IMR-90 (cell line): ENCODE results near the gene MAP2K2. TPM values are rescaled to one million over a fixed set of nuclear protein-coding genes. Genes with fewer than 3 reads are reported as not detected.
A peak's percentile ranks its signal among the peaks of the same experiment; 100 is the strongest.

Source experiments
- ATAC-seq: fragments of 200-7000 bp; cut with Tn5 transposase; 2 replicates; pipeline ENCODE4 v1.9.1; 2020; ENCODE audit warnings: low read depth, mild to moderate bottlenecking, moderate library complexity
- BruUV-seq: library from RNA; stranded (reverse); fragments of 400-500 nt; replicated peaks from 2 replicates; lab custom pipeline; 2021; lab: Mats Ljungman, UMichigan
- CTCF ChIA-PET: fragments of 300-600 bp; formaldehyde crosslinking; extraction: SDS; loops from one replicate; lab custom pipeline; 2021; ENCODE audit warnings: antibody characterized with exemption; lab: Yijun Ruan, JAX
- POLR2A ChIA-PET: fragments of 300-600 bp; sonication (Branson Sonifier 250); formaldehyde crosslinking; loops from one replicate; lab custom pipeline; 2022; ENCODE audit warnings: antibody characterized with exemption; ENCODE audit not compliant: unreplicated experiment; lab: Charles Lee
- DNase-seq: peaks from one replicate; pipeline ENCODE4 v3.0.0; 2013
- H2AFZ ChIP-seq: replicated peaks from 2 replicates; pipeline ENCODE3; 2013; ENCODE audit warnings: low read length, mild to moderate bottlenecking; ENCODE audit not compliant: poor library complexity
- H2AK5ac ChIP-seq: 2 replicates; pipeline ENCODE4 v1.6.1; 2013; ENCODE audit warnings: low read depth, low read length, inconsistent platforms
- H2AK9ac ChIP-seq: replicated peaks from 2 replicates; pipeline ENCODE3; 2013; ENCODE audit warnings: mild to moderate bottlenecking, low read depth, low read length, moderate library complexity; ENCODE audit not compliant: poor library complexity
- H2BK120ac ChIP-seq: 2 replicates; pipeline ENCODE4 v1.6.1; 2013; ENCODE audit warnings: low read depth, low read length, inconsistent platforms
- H2BK15ac ChIP-seq: 3 replicates; pipeline ENCODE4 v1.6.1; 2013; ENCODE audit warnings: low read depth, low read length, inconsistent platforms
- H2BK20ac ChIP-seq: 2 replicates; pipeline ENCODE4 v1.6.1; 2013; ENCODE audit warnings: low read depth, mild to moderate bottlenecking, inconsistent platforms, low read length, moderate library complexity
- H2BK5ac ChIP-seq: 2 replicates; pipeline ENCODE4 v1.6.1; 2013; ENCODE audit warnings: mild to moderate bottlenecking, low read depth, low read length, inconsistent platforms; ENCODE audit not compliant: poor library complexity, severe bottlenecking
- H3K14ac ChIP-seq: replicated peaks from 2 replicates; pipeline ENCODE4 v1.6.1; 2013; ENCODE audit warnings: low read depth, low read length, inconsistent platforms
- H3K18ac ChIP-seq: 2 replicates; pipeline ENCODE4 v1.6.1; 2013; ENCODE audit warnings: low read depth, low read length, control low read depth
- H3K23ac ChIP-seq: 2 replicates; pipeline ENCODE4 v1.6.1; 2013; ENCODE audit warnings: low read depth, low read length, inconsistent platforms
- H3K27ac ChIP-seq: 2 replicates; pipeline ENCODE4 v1.5.1; 2013; ENCODE audit warnings: mild to moderate bottlenecking, control low read depth, low read length; ENCODE audit not compliant: insufficient read depth
- H3K27me3 ChIP-seq: 2 replicates; pipeline ENCODE4 v1.6.1; 2013; ENCODE audit warnings: low read length; ENCODE audit not compliant: control insufficient read depth, insufficient read depth
- H3K36me3 ChIP-seq: 2 replicates; pipeline ENCODE4 v1.6.1; 2013; ENCODE audit warnings: low read length, mixed read lengths; ENCODE audit not compliant: control insufficient read depth, insufficient read depth
- H3K4ac ChIP-seq: 2 replicates; pipeline ENCODE4 v1.6.1; 2013; ENCODE audit warnings: low read depth, low read length, inconsistent platforms
- H3K4me1 ChIP-seq: 2 replicates; pipeline ENCODE4 v1.6.1; 2013; ENCODE audit warnings: low read length, mixed read lengths; ENCODE audit not compliant: control insufficient read depth, insufficient read depth
- H3K4me2 ChIP-seq: 2 replicates; pipeline ENCODE4 v1.6.1; 2013; ENCODE audit warnings: low read depth, mild to moderate bottlenecking, control low read depth, low read length, moderate library complexity
- H3K4me3 ChIP-seq: 2 replicates; pipeline ENCODE4 v1.5.1; 2013; ENCODE audit warnings: low read depth, mild to moderate bottlenecking, control low read depth, low read length, moderate library complexity; ENCODE audit not compliant: insufficient read depth
- H3K56ac ChIP-seq: 2 replicates; pipeline ENCODE4 v1.6.1; 2013; ENCODE audit warnings: low read length, inconsistent platforms; ENCODE audit not compliant: insufficient read depth; ENCODE audit errors: extremely low read depth
- H3K79me1 ChIP-seq, 2 experiments: 2 replicates each; pipeline ENCODE4 v1.6.1; 2013; ENCODE audit warnings: low read length in 2 of 2, inconsistent platforms in 1 of 2, low read depth in 1 of 2
- H3K9ac ChIP-seq: 2 replicates; pipeline ENCODE4 v1.6.1; 2013; ENCODE audit warnings: low read depth, low read length, control low read depth
- H3K9me1 ChIP-seq: 2 replicates; pipeline ENCODE4 v1.6.1; 2013; ENCODE audit warnings: low read length, inconsistent platforms; ENCODE audit not compliant: insufficient read depth
- H3K9me3 ChIP-seq: 2 replicates; pipeline ENCODE4 v1.6.1; 2013; ENCODE audit warnings: low read length; ENCODE audit not compliant: control insufficient read depth, insufficient read depth
- H4K20me1 ChIP-seq: 2 replicates; pipeline ENCODE4 v1.6.1; 2013; ENCODE audit warnings: low read length, inconsistent platforms; ENCODE audit not compliant: insufficient read depth
- H4K5ac ChIP-seq: 2 replicates; pipeline ENCODE4 v1.6.1; 2013; ENCODE audit warnings: mild to moderate bottlenecking, low read depth, low read length, control low read depth
- H4K8ac ChIP-seq, 2 experiments: 2 replicates each; pipeline ENCODE4 v1.6.1; 2013; ENCODE audit warnings: low read depth in 2 of 2, low read length in 2 of 2, control low read depth in 1 of 2, inconsistent platforms in 1 of 2
- H4K91ac ChIP-seq: 2 replicates; pipeline ENCODE4 v1.6.1; 2013; ENCODE audit warnings: low read depth, low read length, inconsistent platforms; ENCODE audit not compliant: insufficient read depth
- FOS ChIP-seq: fragments of 150-350 bp; IDR thresholded peaks from 2 replicates; pipeline ENCODE4 v1.6.1; 2016; ENCODE audit warnings: low read depth, low read length
- NFE2L2 ChIP-seq: fragments of 150-350 bp; IDR thresholded peaks from 2 replicates; pipeline ENCODE4 v1.6.1; 2016; ENCODE audit warnings: low read depth, mild to moderate bottlenecking, low read length
- POLR2A ChIP-seq: IDR thresholded peaks from 2 replicates; pipeline ENCODE4 v1.6.1; 2012; ENCODE audit warnings: mild to moderate bottlenecking, low read depth, low read length
- RFX5 ChIP-seq: IDR thresholded peaks from 2 replicates; pipeline ENCODE4 v1.8.0; 2012; ENCODE audit warnings: low read depth, mild to moderate bottlenecking, low read length, moderate library complexity
- SMC3 ChIP-seq: fragments of 150-350 bp; IDR thresholded peaks from 2 replicates; pipeline ENCODE4 v1.6.1; 2016; ENCODE audit warnings: low read depth, mild to moderate bottlenecking, antibody characterized with exemption, low read length, moderate library complexity
- WGBS, 2 experiments: methylation state at CpG; one replicate each; pipeline versions ENCODE4 v1.1.5 to v1.1.7; 2013; ENCODE audit warnings: missing lambda C conversion rate in 2 of 2; ENCODE audit not compliant: insufficient read length in 1 of 2; ENCODE audit errors: extremely low coverage in 2 of 2; 5-methylcytosine and 5-hydroxymethylcytosine counted together
- dilution Hi-C: fragments of 300-500 bp; cut with HindIII; formaldehyde crosslinking; loops from one replicate; pipeline ENCODE4 v1.14.3; 2018; ENCODE audit warnings: low sequenced_read_pairs; ENCODE audit not compliant: unreplicated experiment
- in situ Hi-C: fragments of 300-500 bp; cut with MboI; formaldehyde crosslinking; loops from 3 replicates; pipeline ENCODE4 v1.14.3; 2019; ENCODE audit warnings: low sequenced_read_pairs, inconsistent platforms, mixed read lengths
- intact Hi-C: fragments of 100-400 bp; cut with micrococcal nuclease; formaldehyde crosslinking; loops from 2 replicates; pipeline ENCODE4 v1.10.0; 2022
- polyA plus RNA-seq, 3 experiments: library from polyadenylated mRNA; depleted of rRNA; stranded (reverse); fragments of >200 nt; gene quantifications; 2 replicates each; pipeline ENCODE4 v1.2.3, GENCODE V29; 2012; ENCODE audit warnings: low replicate concordance in 1 of 3
- total RNA-seq: library from RNA; depleted of rRNA; stranded (reverse); fragments of >200 nt; gene quantifications from 2 replicates; pipeline ENCODE4 v1.2.3, GENCODE V29; 2012
- TF ChIP-seq, protein P1 (sequence below): fragments of 150-350 bp; IDR thresholded peaks from 2 replicates; pipeline ENCODE4 v1.6.1; 2017; ENCODE audit warnings: mild to moderate bottlenecking, antibody characterized with exemption, low read length, low read depth
- TF ChIP-seq, protein P2 (sequence below): fragments of 150-350 bp; IDR thresholded peaks from 2 replicates; pipeline ENCODE4 v1.6.1; 2016; ENCODE audit warnings: low read depth, mild to moderate bottlenecking, low read length, moderate library complexity, borderline replicate concordance

MAP2K2 gene
- total and polyA plus RNA-seq, 2 of the 4 experiments (the other 2 are of a cell fraction) = 115 to 151 TPM

DNA sequence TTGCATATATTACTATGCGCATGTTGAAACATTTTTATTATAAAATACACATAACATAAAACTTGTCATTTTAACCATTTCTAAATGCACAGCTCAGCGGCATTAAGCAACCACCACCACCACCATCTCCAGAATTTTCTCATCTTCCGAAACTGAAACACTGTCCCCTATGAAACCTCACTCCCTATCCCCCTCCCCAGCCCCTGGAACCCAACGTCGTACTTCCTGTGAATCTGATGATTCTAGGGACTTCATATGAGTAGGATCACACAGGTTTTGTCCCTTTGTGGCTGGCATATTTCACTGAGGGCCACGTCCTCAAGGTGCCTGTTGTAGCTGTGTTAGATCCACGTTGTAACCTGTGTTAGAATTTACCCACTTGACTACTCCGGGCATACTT lies 716 bp upstream of the MAP2K2 start:
- peak overlapping the region; percentile 60 for H2AK9ac ChIP-seq
- H3K27me3 ChIP-seq = no peaks in the 10 kb centered on the region
- WGBS, 2 experiments = 30% methylated on average over 2 of the region's 8 CpGs; no CpG with 5 or more reads in 1 of the 2 experiments
- TF ChIP-seq POLR2A = no peak
- TF ChIP-seq FOS = no peak
- no peak for TF ChIP-seq SMC3
- TF ChIP-seq, protein P1, sequence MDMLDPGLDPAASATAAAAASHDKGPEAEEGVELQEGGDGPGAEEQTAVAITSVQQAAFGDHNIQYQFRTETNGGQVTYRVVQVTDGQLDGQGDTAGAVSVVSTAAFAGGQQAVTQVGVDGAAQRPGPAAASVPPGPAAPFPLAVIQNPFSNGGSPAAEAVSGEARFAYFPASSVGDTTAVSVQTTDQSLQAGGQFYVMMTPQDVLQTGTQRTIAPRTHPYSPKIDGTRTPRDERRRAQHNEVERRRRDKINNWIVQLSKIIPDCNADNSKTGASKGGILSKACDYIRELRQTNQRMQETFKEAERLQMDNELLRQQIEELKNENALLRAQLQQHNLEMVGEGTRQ = no peak
- TF ChIP-seq, protein P2, sequence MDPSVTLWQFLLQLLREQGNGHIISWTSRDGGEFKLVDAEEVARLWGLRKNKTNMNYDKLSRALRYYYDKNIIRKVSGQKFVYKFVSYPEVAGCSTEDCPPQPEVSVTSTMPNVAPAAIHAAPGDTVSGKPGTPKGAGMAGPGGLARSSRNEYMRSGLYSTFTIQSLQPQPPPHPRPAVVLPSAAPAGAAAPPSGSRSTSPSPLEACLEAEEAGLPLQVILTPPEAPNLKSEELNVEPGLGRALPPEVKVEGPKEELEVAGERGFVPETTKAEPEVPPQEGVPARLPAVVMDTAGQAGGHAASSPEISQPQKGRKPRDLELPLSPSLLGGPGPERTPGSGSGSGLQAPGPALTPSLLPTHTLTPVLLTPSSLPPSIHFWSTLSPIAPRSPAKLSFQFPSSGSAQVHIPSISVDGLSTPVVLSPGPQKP = no peak
- TF ChIP-seq NFE2L2 = no peak
- no peak for TF ChIP-seq RFX5
- H3K4me3 ChIP-seq = no peak overlapping the region
- dilution Hi-C loops = no loop called here
- in situ Hi-C loops = no loop called here
- no peaks in the 10 kb centered on the region for H3K9me3 ChIP-seq
- ChIA-PET POLR2A (no interaction called here), CTCF (no interaction called here)
- peaks cover 34% of the 10 kb centered on the region for H4K20me1 ChIP-seq
- H3K36me3 ChIP-seq = peaks cover 9% of the 10 kb centered on the region; the same call in 1 of the 2 replicates
- no peak overlapping the region for H2BK5ac ChIP-seq
- peak overlapping the region; percentile 4; the same call in 1 of the 2 replicates for H3K27ac ChIP-seq
- H3K14ac ChIP-seq = peak overlapping the region; percentile 50; the same call in 1 of the 2 replicates
- no TSS peak for BruUV-seq
- H3K4me2 ChIP-seq = peak overlapping the region; percentile 69
- peak overlapping the region; percentile 33 for H4K5ac ChIP-seq
- H3K4ac ChIP-seq = peak overlapping the region; percentile 64
- ATAC-seq (no peak), DNase-seq (no peak)
- peak overlapping the region; percentile 68 for H2AFZ ChIP-seq
- H3K56ac ChIP-seq = peak overlapping the region; percentile 28
- H2AK5ac ChIP-seq = peak overlapping the region; percentile 88
- intact Hi-C loops = no loop called here
- H3K4me1 ChIP-seq = peaks cover 12% of the 10 kb centered on the region
- peak overlapping the region; percentile 74; the same call in 2 of the 3 replicates for H2BK15ac ChIP-seq
- H2BK20ac ChIP-seq = no peak overlapping the region; the same call in 1 of the 2 replicates
- H4K8ac ChIP-seq = peak overlapping the region; percentile 82 to 93
- H3K79me1 ChIP-seq = peaks cover 4 to 31% of the 10 kb centered on the region in 2 experiments; a peak in 3 of 4 replicates
- peaks cover 11% of the 10 kb centered on the region for H3K9me1 ChIP-seq
- H2BK120ac ChIP-seq = no peak overlapping the region
- no peak overlapping the region for H3K23ac ChIP-seq
- H3K9ac ChIP-seq = peak overlapping the region; percentile 96
- peak overlapping the region; percentile 73 for H4K91ac ChIP-seq
- no peak overlapping the region for H3K18ac ChIP-seq
